LNCaP clone FGC (cell line): ENCODE data around the gene NOC4L.

ENCODE experiments used
- DNase-seq: peaks from one replicate; pipeline ENCODE4 v3.0.0-alpha.2; 2011; ENCODE audit warnings: low read depth
- H3K4me3 ChIP-seq: 2 replicates; pipeline ENCODE4 v1.5.1; 2011; ENCODE audit warnings: mild to moderate bottlenecking, low read depth, low read length, control low read depth
- TF ChIP-seq, protein P1 (sequence below): IDR thresholded peaks from 2 replicates; pipeline ENCODE4 v1.5.1; 2012; ENCODE audit warnings: mild to moderate bottlenecking; ENCODE audit not compliant: control insufficient read depth, insufficient read depth; ENCODE audit errors: extremely low read depth

NOC4L gene

DNA sequence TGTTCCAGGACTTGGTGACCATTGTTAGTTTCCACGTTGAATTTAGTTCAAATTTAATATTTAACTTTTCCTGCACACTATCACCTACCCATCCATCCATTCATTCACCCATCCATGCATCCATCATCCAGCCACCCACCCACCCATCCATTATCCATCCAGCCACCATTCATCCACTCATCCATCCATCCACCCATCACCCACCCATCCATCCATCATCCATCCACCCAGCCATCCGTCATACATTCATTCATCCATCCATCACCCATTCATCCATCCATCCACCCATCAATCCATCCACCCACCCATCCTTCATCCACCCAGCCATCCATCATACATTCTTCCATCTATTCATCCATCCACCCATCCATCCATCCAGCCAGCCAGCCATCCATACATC, 21.8 kb downstream of the NOC4L start:
- TF ChIP-seq, protein P1, sequence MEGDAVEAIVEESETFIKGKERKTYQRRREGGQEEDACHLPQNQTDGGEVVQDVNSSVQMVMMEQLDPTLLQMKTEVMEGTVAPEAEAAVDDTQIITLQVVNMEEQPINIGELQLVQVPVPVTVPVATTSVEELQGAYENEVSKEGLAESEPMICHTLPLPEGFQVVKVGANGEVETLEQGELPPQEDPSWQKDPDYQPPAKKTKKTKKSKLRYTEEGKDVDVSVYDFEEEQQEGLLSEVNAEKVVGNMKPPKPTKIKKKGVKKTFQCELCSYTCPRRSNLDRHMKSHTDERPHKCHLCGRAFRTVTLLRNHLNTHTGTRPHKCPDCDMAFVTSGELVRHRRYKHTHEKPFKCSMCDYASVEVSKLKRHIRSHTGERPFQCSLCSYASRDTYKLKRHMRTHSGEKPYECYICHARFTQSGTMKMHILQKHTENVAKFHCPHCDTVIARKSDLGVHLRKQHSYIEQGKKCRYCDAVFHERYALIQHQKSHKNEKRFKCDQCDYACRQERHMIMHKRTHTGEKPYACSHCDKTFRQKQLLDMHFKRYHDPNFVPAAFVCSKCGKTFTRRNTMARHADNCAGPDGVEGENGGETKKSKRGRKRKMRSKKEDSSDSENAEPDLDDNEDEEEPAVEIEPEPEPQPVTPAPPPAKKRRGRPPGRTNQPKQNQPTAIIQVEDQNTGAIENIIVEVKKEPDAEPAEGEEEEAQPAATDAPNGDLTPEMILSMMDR = no peak
- DNase-seq = no peak
- no peak overlapping the region for H3K4me3 ChIP-seq

DNA sequence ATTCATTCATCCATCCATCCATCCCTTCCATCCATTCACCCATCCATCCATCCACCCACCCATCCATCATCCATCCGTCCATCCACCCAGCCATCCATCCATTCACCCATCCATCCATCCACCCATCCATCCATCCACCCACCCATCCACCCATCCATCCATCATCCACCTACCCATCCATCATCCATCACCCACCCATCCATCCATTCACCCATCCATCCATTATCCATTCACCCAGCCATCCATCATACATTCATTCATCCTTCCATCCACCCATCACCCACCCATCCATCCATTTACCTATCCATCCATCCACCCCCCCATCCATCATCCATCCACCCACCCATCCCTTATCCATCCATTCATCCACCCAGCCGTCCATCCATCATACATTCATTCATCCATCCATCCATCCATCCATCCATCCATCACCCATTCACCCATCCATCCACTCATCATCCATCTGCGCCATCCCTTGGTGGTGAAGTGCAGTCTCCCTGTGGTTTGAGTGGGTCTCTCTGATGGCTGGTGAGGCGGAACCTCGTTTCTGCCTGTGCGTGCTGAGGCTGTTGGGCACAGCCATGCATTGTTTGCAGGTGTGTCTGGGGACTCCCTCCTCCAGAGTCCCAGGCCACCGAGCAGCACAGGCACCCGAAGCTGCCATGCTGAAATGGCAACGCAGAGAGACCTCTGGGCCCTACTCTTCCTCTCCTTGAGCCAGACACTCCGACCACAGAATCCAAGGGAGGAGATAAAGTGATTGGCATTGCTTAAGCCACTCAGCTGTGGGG, 22.7 kb downstream of the NOC4L start:
- TF ChIP-seq, protein P1 = no peak

DNA sequence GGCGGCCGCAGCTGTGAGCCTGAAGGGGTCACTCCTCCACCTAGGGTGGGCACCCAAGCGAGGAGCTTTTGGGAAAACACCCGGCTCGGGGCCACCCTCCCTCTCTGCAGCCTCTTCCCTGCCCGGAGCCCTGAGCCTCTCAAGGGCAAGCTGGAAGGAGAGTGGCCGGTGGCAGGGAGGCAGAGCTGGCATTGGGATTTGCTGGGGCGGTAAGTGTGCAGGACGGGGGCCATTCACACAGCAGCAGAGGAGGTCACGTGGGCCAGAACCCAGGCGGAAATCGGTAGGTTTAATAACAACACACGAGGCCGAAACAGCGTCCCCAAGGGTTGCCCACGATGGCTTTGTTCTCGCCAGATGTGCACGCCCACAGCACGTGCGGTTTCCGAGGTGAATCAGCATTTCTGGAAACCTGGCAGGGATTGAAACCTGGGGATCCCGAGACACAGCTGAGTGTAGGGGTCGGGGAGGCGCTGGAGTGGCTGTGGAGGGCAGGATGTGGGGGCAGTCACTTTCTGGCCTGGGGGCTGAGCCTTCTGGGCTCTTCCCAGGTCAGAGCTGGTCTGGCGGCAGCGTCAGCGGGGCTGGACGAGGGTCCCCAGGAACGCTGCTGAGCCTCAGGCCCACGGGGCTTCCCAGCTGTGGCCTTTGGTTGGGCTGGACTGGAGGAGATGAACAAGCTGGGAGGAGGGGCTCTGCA, 23.5 kb downstream of the NOC4L start:
- no peak for DNase-seq
- H3K4me3 ChIP-seq = no peak overlapping the region
- TF ChIP-seq, protein P1 = no peak

More for the DNA sequence above, 22.7 kb downstream of the NOC4L start:
- no peak for DNase-seq
- H3K4me3 ChIP-seq = no peak overlapping the region

DNA sequence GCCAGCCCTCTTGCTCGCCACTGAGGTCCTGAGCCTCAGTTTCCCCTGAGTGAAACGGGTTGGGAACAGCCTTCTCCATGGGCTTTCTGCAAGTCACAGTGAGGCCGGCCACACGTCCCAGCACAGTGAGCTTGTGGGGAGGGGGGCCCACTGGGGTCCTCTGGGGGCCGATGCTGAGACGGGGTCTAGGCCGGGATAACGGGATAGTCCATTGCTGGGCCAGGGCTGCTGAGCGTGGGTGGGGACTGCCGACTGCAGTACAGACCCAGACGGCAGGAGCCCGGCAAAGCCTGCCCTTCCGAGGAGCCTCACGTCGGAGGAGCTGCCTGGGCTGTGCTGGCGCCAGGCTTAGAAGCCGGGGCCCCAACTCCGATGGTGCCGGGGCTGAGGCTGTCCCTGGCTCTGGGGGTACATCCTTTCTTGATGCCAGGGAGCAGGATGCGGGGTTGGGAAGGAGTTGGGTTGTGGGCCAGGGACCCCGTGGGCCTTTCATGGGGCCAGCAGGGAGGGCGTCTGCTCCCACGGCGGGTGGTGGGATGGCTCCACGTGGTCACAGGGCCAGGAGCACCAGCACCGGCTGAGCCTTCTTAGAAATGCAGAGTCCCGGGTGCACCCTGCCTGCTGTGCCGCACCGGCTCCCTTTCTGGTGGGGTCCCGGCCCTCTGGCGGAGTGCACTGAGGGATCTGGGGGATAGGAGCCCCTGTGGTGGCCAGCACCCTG, 24.2 kb downstream of the NOC4L start:
- DNase-seq = no peak
- TF ChIP-seq, protein P1 = no peak

DNA sequence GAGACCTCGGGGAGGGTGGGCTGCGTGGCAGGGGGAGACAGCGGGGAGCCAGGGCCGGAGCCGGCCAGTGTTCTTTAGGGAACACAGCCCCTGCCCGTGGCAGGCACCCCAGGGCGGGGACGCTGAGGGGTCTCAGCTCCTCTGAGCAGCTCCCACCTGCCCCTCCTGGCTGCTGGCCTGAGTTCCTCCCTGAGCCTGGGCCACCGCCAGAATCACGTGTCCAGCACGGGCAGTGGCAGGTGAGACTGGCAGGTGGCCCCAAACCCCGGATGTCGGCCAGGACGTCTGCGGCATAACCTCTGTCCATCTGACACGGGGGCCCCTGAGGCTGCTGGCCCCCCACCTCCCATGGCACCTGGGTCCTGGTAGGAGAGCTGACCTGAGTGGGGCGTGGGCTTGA, 25.1 kb downstream of the NOC4L start:
- TF ChIP-seq, protein P1 = no peak
- DNase-seq = no peak
- no peak overlapping the region for H3K4me3 ChIP-seq

More for the DNA sequence above, 24.2 kb downstream of the NOC4L start:
- H3K4me3 ChIP-seq = no peak overlapping the region

DNA sequence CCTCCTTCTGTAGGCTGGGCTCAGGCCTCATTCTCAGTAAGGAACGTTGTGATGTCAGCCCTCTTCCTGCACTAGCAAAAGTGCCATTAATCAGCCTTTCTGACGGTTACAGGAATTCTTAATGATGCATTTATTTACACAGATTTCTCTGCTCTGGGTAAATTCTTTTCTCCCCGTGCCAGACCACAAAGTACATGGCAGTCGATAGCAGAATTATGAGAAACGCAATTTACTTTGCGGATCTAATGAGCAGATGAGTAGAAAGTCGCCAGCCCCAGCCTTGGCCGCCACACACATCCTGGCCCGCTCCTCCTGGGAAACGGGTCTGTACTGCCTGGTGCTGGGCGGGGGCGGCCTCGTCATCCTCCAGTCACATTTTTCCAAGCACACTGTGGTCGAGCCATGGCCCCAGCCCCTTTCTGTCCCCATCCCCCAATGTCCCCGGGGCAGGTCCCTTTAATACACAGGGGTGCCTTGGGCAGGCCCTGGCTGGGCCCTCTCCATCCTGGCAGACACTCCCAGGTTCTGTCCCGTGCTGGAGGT, 25.9 kb downstream of the NOC4L start:
- no peak overlapping the region for H3K4me3 ChIP-seq
- TF ChIP-seq, protein P1 = no peak
- no peak for DNase-seq
